Activated CD4-positive, alpha-beta T cell treated with anti-CD3 and anti-CD28 coated beads, Interleukin-2, amount 10 ng/mL, durations not matched to agents 7 days and 5 days (primary cell): Measurements from ENCODE around the gene PSMD11. TPM values are rescaled to one million over a fixed set of nuclear protein-coding genes. Genes with fewer than 3 reads are reported as not detected.
A peak's percentile ranks its signal among the peaks of the same experiment; 100 is the strongest.
"Not testable (repeated sequence)": the region's sequence is repeated elsewhere in the genome, so short reads cannot be mapped to it uniquely, and the experiment has no call there.

ENCODE experiments used
- CTCF ChIA-PET: fragments of 350-600 bp; sonication (Branson Sonifier 250); formaldehyde crosslinking; loops from one replicate; lab custom pipeline; 2021; ENCODE audit warnings: antibody characterized with exemption; lab: Charles Lee
- POLR2A ChIA-PET: fragments of 350-600 bp; sonication (Branson Sonifier 250); formaldehyde crosslinking; loops from one replicate; lab custom pipeline; 2021; ENCODE audit warnings: antibody characterized with exemption; lab: Charles Lee
- DNase-seq: peaks from one replicate; pipeline ENCODE4 v3.0.0-alpha.2; 2020
- H3K27ac Mint-ChIP-seq: one replicate; pipeline ENCODE4 v1.8.0; 2021; ENCODE audit warnings: mild to moderate bottlenecking, moderate library complexity, mixed read lengths
- H3K27me3 Mint-ChIP-seq: one replicate; pipeline ENCODE4 v1.8.0; 2021; ENCODE audit warnings: mixed read lengths
- H3K36me3 Mint-ChIP-seq: one replicate; pipeline ENCODE4 v1.8.0; 2021; ENCODE audit warnings: low read depth, mixed read lengths
- H3K4me1 Mint-ChIP-seq: one replicate; pipeline ENCODE4 v1.8.0; 2021; ENCODE audit warnings: mixed read lengths
- H3K4me3 Mint-ChIP-seq: one replicate; pipeline ENCODE4 v1.8.0; 2021; ENCODE audit warnings: mild to moderate bottlenecking, moderate library complexity, mixed read lengths
- H3K9me3 Mint-ChIP-seq: one replicate; pipeline ENCODE4 v1.8.0; 2021; ENCODE audit warnings: mixed read lengths
- total RNA-seq, 2 experiments: library from RNA; stranded (reverse); gene quantifications; one replicate each; pipeline ENCODE4 v1.2.3, GENCODE V29; 2021

PSMD11 gene
- 10 to 100 TPM; 78.8 to 90.7 TPM for total RNA-seq

DNA sequence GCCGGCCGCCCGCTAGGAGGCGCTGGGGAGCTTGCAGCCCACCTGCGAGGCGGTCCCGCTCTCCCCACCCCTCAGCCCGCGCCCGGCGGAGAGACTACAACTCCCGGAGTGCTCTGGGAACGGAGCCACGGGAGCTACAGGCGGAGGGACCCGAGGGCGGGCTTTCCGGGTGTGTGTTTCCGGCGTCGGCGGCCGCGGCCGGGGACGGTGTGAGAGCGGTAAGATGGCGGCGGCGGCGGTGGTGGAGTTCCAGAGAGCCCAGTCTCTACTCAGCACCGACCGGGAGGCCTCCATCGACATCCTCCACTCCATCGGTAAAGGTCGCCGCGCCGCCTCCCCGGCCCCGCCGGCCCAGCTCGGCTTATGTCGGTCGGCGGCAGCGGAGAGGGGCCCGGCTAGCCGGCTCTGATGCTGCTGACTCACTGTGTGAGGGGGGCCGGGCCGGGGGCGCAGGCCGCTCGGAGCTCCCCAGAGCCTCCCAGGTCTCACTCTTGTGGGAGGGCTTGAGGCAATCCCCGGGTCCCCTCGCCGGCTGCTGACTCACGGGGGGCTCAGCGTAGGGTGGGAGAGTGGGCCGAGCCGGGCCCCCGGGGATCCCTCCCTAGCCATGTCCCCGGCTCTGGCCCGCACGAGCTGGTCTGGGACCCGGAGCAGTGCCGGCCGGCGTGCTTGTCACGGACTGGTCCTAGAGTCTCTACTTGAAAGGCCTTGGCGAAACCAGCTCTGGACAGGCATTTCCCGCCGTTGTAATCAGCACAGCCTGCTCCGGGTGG lies at the start of gene PSMD11:
Gene PSMD11, plus strand, starts transcription at position 210 of the 773 bp plus-strand sequence. Its CDS starts 14 bp downstream, at position 224.
- Mint-ChIP-seq H3K4me3 (peak within 1 kb of the TSS; percentile 90), H3K4me1 (peaks cover 39% of the 10 kb centered on the region), H3K9me3 (no peaks in the 10 kb centered on the region), H3K27ac (peak within 1 kb of the TSS; percentile 83), H3K27me3 (peaks cover 14% of the 10 kb centered on the region), H3K36me3 (peaks cover 34% of the 10 kb centered on the region)
- POLR2A ChIA-PET = interaction anchor here (0.5 kb wide), 1 partner anchor 12 kb away, joined by 5 read pairs; no protein-coding TSS in a partner anchor
- DNase-seq = peak; percentile 99
- CTCF ChIA-PET = interaction anchor here (0.6 to 2.8 kb wide), 42 partner anchors 9 to 549 kb away, joined by 3 to 55 read pairs (median 4); partner anchors contain the start of genes CDK5R1 and MYO1D

DNA sequence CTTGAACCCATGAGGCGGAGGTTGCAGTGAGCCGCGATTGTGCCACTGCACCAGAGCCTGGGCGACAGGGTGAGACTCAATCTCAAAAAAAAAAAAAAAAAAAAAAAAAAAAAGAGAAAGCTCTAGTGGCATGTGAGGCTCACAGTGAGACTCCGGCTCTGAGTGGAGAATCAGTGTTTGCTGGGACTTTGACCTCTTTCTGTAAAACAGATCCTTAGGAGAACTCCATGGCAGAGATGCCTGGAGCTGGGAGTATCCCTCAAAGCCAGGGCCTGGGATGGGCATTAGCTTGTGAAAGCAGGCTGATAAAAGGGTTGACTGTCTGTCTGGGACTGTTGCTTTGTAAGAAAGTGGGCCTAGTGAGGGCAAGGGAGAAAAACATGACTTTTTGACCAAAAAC lies 48.0 kb upstream of the PSMD11 start:
- Mint-ChIP-seq H3K4me3 (no peak overlapping the region), H3K27ac (no peak overlapping the region), H3K36me3 (peaks cover 10% of the 10 kb centered on the region), H3K9me3 (no peaks in the 10 kb centered on the region), H3K4me1 (peaks cover 8% of the 10 kb centered on the region), H3K27me3 (no peaks in the 10 kb centered on the region)
- no peak for DNase-seq
- ChIA-PET POLR2A (interaction anchor here (0.6 kb wide), 1 partner anchor 501 kb away, joined by 11 read pairs; no protein-coding TSS in a partner anchor), CTCF (no interaction called here)

DNA sequence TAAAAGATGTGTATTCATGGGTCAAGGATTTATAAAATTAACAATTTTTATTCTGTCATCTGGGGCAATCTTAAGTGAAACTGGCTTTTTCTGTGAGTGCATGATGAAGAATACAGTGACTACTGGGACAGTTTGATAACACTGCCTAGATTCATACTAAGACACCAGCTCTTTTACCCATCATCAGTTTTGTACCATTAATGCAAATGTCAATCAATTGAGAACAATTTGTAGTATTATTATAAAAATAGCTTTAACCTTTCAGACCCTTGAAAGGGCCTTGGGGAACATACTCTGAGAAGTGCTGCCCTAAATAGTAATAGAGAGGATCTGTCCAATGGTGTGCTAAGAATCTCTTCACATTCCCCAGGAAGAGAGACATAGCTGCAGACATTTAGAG lies 45.4 kb upstream of the PSMD11 start:
- DNase-seq = no peak
- no peak overlapping the region for H3K4me3 Mint-ChIP-seq
- H3K4me1 Mint-ChIP-seq = peaks cover 8% of the 10 kb centered on the region
- peaks cover 5% of the 10 kb centered on the region for H3K36me3 Mint-ChIP-seq
- H3K9me3 Mint-ChIP-seq = no peaks in the 10 kb centered on the region
- CTCF ChIA-PET = interaction anchor here (1.1 kb wide), 1 partner anchor 11 kb away, joined by 4 read pairs; no protein-coding TSS in a partner anchor
- POLR2A ChIA-PET = no interaction called here
- H3K27ac Mint-ChIP-seq = no peak overlapping the region
- H3K27me3 Mint-ChIP-seq = no peaks in the 10 kb centered on the region

DNA sequence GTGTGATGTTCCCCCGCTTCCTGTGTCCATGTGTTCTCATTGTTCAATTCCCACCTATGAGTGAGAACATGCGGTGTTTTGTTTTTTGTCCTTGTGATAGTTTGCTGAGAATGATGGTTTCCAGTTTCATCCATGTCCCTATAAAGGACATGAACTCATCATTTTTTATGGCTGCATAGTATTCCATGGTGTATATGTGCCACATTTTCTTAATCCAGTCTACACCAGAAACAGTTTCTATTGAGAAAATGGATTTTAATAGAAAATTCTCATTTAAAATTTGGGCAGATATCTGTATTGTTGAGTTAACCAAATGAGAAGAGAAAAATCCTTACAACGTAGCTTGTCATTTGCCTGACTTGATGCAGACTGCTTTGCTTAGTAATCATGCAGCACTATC lies 34.2 kb upstream of the PSMD11 start:
- CTCF ChIA-PET = interaction anchor here (1.4 kb wide), 1 partner anchor 9 kb away, joined by 4 read pairs; no protein-coding TSS in a partner anchor
- H3K4me3 Mint-ChIP-seq, H3K27me3 Mint-ChIP-seq, POLR2A ChIA-PET, H3K36me3 Mint-ChIP-seq, H3K4me1 Mint-ChIP-seq, H3K27ac Mint-ChIP-seq, H3K9me3 Mint-ChIP-seq, DNase-seq: not testable (repeated sequence)

DNA sequence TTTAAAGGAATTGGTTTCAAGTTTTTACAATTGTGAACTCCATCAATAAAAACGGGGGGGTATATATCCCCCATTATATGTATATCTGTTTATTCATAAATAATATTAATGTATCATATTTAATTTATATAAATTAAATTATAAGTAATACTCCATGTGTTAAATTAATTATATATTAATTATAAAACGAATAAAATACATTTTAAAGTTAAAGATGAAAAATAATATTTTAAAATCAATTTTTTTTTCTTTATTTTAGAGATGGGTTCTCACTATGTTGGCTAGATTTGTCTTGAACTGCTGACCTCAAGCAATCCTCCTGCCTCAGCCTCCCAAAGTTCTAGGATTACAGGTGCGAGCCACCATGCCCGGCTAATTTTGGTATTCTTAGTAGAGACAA lies 17.4 kb upstream of the PSMD11 start:
- H3K27me3 Mint-ChIP-seq = no peaks in the 10 kb centered on the region
- POLR2A ChIA-PET = no interaction called here
- no peak overlapping the region for H3K4me3 Mint-ChIP-seq
- no peak overlapping the region for H3K27ac Mint-ChIP-seq
- no peak for DNase-seq
- CTCF ChIA-PET = interaction anchor here (0.6 to 0.7 kb wide), 2 partner anchors 13 to 17 kb away, joined by 3 to 5 read pairs; no protein-coding TSS in a partner anchor
- peaks cover 10% of the 10 kb centered on the region for H3K36me3 Mint-ChIP-seq
- H3K9me3 Mint-ChIP-seq = peaks cover 22% of the 10 kb centered on the region
- no peaks in the 10 kb centered on the region for H3K4me1 Mint-ChIP-seq

DNA sequence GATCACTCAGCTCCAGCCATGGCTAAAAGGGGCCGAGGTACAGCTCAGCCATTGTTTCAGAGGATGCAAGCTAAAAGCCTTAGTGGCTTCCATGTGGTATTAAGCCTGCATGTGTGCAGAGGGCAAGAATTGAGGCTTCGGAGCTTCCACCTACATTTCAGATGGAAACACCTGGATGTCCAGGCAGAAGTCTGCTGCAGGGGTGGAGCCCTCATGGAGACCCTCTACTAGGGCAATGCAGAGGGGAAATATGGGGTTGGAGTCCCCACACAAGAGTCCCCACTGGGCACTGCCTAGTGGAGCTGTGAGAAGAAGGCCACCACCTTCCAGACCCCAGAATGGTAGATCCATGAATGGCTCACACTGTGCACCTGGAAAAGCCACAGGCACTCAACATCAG lies 14.7 kb upstream of the PSMD11 start:
- no peak for DNase-seq
- ChIA-PET POLR2A (no interaction called here), CTCF (interaction anchor here (1.1 to 8.2 kb wide), 2 partner anchors 15 to 32 kb away, joined by 4 to 55 read pairs; partner anchors contain the start of gene PSMD11)
- H3K27me3 Mint-ChIP-seq = peaks cover 2% of the 10 kb centered on the region
- H3K4me1 Mint-ChIP-seq = no peaks in the 10 kb centered on the region
- peaks cover 10% of the 10 kb centered on the region for H3K36me3 Mint-ChIP-seq
- peaks cover 22% of the 10 kb centered on the region for H3K9me3 Mint-ChIP-seq
- H3K27ac Mint-ChIP-seq = no peak overlapping the region
- H3K4me3 Mint-ChIP-seq = no peak overlapping the region

DNA sequence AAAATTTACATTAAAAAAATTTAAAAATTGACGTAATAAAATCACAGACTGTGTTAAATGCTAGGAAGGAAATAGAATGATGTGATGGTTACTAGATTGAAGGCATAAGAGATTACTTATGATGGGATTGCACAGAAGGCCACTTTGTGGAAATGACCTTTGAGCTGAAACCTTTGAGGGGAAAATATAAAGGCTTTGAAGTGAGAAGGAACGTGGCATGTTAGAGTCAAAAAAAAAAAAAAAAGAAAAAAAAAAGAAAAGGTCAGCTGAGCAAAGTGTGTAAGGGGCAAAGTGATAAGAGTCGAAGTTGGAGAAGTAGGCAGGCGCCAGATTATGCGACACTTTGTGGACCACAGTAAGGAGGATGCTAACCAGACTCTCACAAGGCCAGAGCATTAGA lies 3.6 kb upstream of the PSMD11 start:
- no peak for DNase-seq
- Mint-ChIP-seq H3K9me3 (peaks cover 3% of the 10 kb centered on the region), H3K27me3 (peaks cover 17% of the 10 kb centered on the region), H3K4me1 (peaks cover 15% of the 10 kb centered on the region), H3K4me3 (no peak overlapping the region), H3K27ac (no peak overlapping the region), H3K36me3 (peaks cover 5% of the 10 kb centered on the region)
- ChIA-PET POLR2A (no interaction called here), CTCF (interaction anchor here (0.6 to 1.5 kb wide), 6 partner anchors 21 to 299 kb away, joined by 3 to 5 read pairs (median 4); no protein-coding TSS in a partner anchor)

DNA sequence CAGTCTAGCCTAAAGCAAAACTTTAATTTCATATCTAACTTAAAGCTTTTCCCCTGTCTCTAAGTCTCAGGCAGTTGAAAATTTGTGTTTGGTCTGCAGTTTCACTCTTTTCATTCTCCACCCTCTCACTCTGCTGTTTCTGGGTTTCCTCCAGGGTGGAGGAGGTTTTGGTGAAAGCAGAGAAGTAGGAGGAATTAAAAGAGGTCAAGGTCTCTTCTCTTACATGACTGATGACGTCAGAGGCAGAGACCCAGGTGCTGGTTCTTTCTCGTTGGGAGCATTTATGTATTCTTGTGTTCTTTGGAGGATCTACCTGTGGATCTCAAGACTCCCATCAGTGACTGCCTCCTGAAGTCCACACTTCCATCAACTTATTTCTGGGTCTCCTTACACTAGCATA lies 2.4 kb upstream of the PSMD11 start:
- Mint-ChIP-seq H3K27ac (no peak overlapping the region), H3K4me3 (no peak overlapping the region), H3K4me1 (peaks cover 26% of the 10 kb centered on the region), H3K27me3 (peaks cover 17% of the 10 kb centered on the region), H3K9me3 (no peaks in the 10 kb centered on the region), H3K36me3 (peaks cover 15% of the 10 kb centered on the region)
- ChIA-PET CTCF (interaction anchor here (1.5 kb wide), 1 partner anchor 300 kb away, joined by 4 read pairs; no protein-coding TSS in a partner anchor), POLR2A (no interaction called here)
- no peak for DNase-seq

DNA sequence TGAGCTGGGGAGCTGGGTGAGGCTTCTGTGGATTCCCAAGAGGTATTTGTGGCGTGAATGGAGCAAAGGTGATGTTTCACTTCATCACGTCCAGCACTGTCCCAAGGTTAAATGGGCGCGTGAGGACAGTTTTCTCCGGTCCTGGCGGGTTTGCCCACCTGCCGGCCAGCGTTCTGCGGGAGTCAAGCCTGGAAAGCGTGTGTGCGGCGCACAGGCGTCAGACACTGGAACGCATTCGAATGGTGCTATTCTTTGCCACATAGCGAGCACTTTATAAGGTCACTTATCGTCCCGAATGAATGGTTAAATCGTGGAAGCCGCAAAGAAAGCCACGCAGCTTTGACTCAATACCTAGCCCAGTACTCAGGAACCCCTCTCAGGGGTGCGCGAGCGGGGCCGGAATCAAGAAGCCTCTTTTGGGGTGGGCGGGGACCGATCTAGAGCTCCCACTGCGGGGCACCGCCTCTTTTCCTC lies 446 bp upstream of the PSMD11 start:
- Mint-ChIP-seq H3K4me1 (peaks cover 37% of the 10 kb centered on the region), H3K4me3 (peak overlapping the region; percentile 90), H3K9me3 (no peaks in the 10 kb centered on the region)

DNA sequence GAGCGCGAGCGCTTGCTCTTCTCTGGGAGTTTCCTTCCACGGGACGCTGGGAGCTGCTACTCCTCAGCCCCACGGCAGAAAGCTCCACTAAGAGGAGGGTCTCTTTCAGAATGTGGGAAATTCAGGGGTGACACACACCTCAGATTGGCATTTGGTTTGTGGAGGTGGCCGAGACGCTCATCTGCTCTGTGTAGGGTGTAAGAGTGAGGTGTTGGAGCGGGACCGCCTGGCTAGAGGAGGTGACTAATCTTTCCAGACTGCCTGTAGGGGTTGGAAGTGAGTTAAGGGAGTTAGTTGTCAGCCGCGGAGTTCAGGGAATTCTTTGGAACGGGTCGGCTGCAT lies 735 bp downstream of the PSMD11 start:
- H3K36me3 Mint-ChIP-seq = peaks cover 39% of the 10 kb centered on the region
- DNase-seq = peak; percentile 15
- H3K4me3 Mint-ChIP-seq = peak overlapping the region; percentile 90
- H3K27ac Mint-ChIP-seq = peak overlapping the region; percentile 83
- ChIA-PET CTCF (interaction anchor here (0.6 to 2.8 kb wide), 13 partner anchors 9 to 316 kb away, joined by 3 to 55 read pairs (median 8); partner anchors contain the start of gene CDK5R1), POLR2A (interaction anchor here (0.5 kb wide), 1 partner anchor 11 kb away, joined by 5 read pairs; no protein-coding TSS in a partner anchor)
- peaks cover 13% of the 10 kb centered on the region for H3K27me3 Mint-ChIP-seq
- peaks cover 42% of the 10 kb centered on the region for H3K4me1 Mint-ChIP-seq
- no peaks in the 10 kb centered on the region for H3K9me3 Mint-ChIP-seq

More for the DNA sequence above, 446 bp upstream of the PSMD11 start:
- CTCF ChIA-PET = interaction anchor here (0.6 to 2.8 kb wide), 37 partner anchors 10 to 433 kb away, joined by 3 to 55 read pairs (median 4); partner anchors contain the start of genes CDK5R1 and MYO1D
- H3K27me3 Mint-ChIP-seq = peaks cover 15% of the 10 kb centered on the region
- no peak for DNase-seq
- peaks cover 27% of the 10 kb centered on the region for H3K36me3 Mint-ChIP-seq
- peak overlapping the region; percentile 82 for H3K27ac Mint-ChIP-seq
- POLR2A ChIA-PET = no interaction called here

DNA sequence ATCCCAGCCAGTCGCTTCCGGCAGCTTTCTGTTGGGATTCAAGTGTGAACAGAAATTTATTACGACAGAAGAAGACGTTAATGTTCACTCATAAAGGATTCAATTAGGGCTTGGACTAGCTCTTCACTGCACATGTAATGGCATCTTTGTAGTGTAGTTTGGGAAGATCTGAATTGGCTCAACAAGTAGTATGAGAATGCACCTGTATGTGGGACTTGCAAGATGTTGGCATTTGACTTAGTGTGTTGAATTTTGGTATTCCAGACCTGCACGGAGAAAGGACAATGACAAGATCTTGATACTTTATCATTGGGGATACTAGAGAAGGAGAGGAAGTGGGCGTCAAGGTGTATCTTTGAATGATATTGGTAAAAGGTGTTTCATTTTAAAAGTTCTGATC lies 1.2 kb downstream of the PSMD11 start:
- peaks cover 40% of the 10 kb centered on the region for H3K36me3 Mint-ChIP-seq
- peaks cover 44% of the 10 kb centered on the region for H3K4me1 Mint-ChIP-seq
- no peak for DNase-seq
- CTCF ChIA-PET = interaction anchor here (0.6 to 2.8 kb wide), 7 partner anchors 8 to 61 kb away, joined by 4 to 55 read pairs (median 12); partner anchors contain the start of gene CDK5R1
- peak overlapping the region; percentile 83 for H3K27ac Mint-ChIP-seq
- peaks cover 13% of the 10 kb centered on the region for H3K27me3 Mint-ChIP-seq
- no peaks in the 10 kb centered on the region for H3K9me3 Mint-ChIP-seq
- POLR2A ChIA-PET = no interaction called here
- H3K4me3 Mint-ChIP-seq = peak overlapping the region; percentile 90

DNA sequence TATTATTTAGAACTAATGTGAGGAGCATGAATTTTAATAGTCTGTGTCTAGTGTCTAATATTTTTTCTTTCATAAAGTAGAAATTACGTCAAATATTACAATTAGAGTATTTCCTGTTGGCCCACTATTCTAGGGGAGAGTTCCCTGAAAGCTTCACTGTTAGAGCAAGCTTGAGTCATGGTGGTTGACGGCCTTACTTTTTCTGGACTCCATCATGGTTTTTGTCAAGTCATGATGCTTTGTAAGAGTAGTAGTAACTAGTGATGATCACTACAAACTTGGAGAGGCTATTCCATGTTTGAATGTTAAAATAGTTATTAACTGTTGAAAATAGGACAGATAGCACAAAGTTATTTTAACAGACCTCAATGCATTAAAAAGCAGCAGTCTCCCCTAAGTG lies 1.7 kb downstream of the PSMD11 start:
- no peaks in the 10 kb centered on the region for H3K9me3 Mint-ChIP-seq
- peaks cover 43% of the 10 kb centered on the region for H3K36me3 Mint-ChIP-seq
- peak overlapping the region; percentile 67 for H3K27ac Mint-ChIP-seq
- H3K4me1 Mint-ChIP-seq = peaks cover 46% of the 10 kb centered on the region
- H3K4me3 Mint-ChIP-seq = peak overlapping the region; percentile 90
- ChIA-PET CTCF (interaction anchor here (0.6 to 3.2 kb wide), 2 partner anchors 17 to 383 kb away, joined by 3 to 13 read pairs; no protein-coding TSS in a partner anchor), POLR2A (no interaction called here)
- peaks cover 11% of the 10 kb centered on the region for H3K27me3 Mint-ChIP-seq
- DNase-seq = no peak
